VCaP (cell line): ENCODE results near the gene SLAMF6.

Source experiments
- H3K27ac ChIP-seq: fragments of 450-650 bp; 2 replicates; pipeline ENCODE4 v1.5.1; 2017
- CTCF ChIP-seq: fragments of 450-650 bp; conservative IDR thresholded peaks from 2 replicates; pipeline ENCODE4 v1.5.1; 2017; ENCODE audit warnings: mild to moderate bottlenecking, moderate library complexity

The SLAMF6 gene

DNA sequence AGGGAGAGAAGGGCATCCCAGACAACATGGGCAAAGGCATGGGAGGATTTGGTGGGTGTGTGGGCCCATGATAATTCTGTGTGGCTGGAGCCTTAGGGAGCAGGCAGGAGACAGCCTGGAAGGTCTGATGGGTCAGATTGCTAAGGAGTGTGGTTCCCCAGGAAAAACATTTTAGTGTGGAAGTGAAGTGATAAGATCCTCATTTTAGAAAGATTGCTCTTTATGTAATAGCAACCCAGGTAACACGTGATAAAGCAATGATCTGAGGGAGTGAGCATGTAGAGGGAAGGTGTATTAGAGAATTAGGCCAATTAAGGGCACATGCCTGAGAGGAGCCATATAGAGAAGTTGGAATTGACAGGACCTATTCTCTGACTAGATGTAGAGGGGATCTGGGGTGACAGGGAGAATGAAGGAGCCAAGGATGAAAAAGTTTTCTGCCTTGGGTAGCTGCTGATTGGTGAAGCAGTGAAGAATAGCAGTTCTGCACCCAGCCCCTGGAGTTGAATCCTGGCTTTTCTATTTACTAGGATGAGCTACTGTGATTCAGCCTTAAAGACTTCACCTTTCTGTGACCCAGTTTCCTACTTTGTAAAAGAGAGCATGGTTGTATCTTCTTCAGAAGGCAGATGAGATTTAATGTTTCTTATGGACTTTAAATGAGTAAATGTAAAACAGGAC, 18.7 kb upstream of the SLAMF6 start:
- H3K27ac ChIP-seq = no peak overlapping the region
- TF ChIP-seq CTCF = no peak

- no peak overlapping the region for H3K27ac ChIP-seq
- no peak for TF ChIP-seq CTCF
Measured at GRCh38 chr1:160540859-160541233, 17.8 kb upstream of the SLAMF6 start.

DNA sequence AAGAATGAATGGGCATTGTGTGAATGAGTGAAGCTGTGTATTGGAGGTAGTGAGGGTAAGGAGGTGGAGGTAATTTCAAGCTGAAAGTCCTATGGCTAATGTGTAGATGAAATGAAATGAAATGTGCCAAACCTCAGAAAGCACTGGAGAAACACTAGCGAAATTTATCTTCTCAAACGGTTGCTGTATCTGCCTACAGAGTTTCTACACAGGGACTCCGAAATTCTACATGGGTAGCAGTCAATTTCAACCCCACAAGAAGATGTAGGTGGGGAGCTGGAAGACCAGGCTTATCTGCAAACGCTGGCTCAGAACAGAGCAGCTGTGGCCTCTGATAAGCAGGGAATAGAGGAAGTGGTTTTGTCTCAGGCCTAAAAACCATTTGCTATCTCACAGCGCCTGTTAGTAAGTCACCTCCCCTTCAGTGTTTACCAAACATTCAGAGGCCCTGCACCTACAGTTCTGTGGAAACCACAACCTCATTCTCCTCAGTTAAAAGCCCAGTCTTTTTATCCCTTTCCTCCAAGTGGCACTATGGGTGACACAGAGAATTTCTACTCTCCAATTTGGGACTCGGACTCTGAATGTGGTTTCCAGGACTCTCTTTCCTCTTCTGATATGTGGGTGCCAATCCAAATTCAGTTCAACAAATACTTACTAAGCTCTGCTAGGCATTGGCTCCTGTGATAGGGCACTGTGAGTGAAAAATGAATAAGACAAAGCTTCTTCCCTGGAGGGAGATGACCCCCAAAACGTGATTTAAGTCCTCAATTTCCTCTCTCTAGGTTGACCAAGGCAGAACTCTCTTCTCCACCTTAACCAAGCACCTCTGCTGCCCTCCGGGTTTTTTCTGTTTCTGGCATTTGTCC, 17.2 kb upstream of the SLAMF6 start:
- H3K27ac ChIP-seq = no peak overlapping the region

DNA sequence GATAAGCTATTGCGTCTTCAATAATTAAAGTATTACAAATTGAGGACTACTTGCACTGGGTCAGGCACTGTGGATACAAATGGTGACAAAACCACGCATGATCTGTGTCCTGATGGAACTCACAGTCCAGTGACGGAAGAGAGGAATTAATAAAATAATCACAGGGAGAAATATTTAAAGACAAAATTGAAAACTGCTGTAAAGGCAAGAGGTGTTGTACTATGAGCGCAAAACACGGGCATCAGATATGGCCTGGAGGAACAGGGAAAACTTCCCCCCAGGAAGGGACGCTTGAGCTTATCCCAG, 16.6 kb upstream of the SLAMF6 start:
- H3K27ac ChIP-seq = no peak overlapping the region
- no peak for TF ChIP-seq CTCF

More for the DNA sequence above, 17.2 kb upstream of the SLAMF6 start:
- no peak for TF ChIP-seq CTCF

DNA sequence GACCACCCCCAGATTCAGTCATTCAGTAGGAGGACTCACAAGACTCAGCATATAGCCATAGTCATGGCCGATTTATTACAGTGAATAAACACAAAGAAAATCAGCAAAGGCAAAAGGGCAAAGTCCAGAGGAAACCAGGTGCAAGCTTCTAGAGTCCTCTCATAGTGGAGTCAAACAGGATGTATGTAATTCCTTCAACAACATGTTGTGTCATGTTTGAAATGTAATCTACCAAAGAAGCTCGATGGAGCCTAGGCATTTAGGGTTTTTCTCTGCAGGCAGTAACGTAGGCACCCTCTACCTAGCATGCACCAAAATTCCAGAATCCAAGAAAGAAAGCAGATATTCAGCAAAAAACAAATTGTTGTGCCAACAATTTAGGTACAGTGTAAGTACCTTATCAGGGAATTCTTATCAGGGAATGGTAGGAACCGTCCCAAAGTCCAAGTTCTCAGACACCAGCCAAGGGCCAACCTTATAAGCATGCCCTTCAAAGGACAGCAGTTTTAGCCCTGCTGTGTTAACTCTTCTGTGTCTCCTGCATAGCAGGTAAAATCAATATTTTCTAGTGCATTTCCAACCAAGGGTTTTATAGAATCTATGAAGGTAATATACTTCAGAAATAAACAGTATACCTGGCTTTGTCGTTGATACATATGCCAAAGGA, 16.1 kb upstream of the SLAMF6 start:
- H3K27ac ChIP-seq = no peak overlapping the region
- no peak for TF ChIP-seq CTCF

DNA sequence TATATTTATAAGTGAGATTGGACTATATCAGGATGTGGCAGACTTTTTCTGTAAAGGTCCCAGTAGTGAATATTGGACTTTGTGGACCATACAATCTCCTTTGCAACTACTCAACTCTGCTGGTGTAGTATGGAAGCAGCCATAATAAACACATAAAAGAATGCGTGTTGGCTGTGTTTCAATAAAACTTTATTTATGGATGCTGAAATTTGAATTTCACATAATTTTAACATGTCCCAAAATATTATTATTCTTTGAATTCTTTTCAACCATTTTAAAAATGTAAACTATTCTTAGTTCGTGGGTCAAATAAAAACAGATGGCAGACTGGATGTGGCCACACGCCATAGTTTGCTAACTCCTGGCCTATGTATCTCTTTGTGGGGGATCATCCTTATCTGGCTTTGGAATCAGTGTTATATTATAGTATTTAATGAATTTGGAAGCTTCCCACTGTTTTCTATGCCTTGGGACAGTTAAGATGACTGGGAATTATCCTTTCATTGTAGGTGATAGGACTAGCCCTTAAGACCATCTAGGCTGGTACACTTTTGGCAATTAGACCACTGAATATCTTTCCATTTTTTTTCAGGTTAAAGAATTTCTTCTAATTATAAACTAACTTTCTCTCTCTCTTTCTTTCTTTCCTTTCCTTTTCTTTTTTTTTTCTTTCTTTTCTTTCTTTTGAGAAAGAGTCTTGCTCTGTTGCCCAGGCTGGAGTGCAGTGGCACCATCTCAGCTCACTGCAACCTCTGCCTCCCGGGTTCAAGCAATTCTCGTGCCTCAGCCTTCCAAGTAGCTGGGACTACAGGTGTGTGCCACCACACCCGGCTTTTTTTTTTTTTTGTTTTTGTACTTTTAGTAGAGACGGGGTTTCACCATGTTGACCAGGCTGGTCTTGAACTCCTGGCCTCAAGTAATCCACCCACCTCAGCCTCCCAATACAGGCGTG, 14.9 kb upstream of the SLAMF6 start:
- no peak for TF ChIP-seq CTCF
- H3K27ac ChIP-seq = no peak overlapping the region
